Lung (tissue), 12 donors: ENCODE data around the gene TMEM98. TPM values are rescaled to one million over a fixed set of nuclear protein-coding genes. Genes with fewer than 3 reads are reported as not detected.
"Not testable (repeated sequence)": the region's sequence is repeated elsewhere in the genome, so short reads cannot be mapped to it uniquely, and the experiment has no call there.

Experiments
- ATAC-seq: fragments of 200-7000 bp; cut with Tn5 transposase; one replicate; pipeline ENCODE4 v1.9.1; 2020; ENCODE audit warnings: moderate number of reproducible peaks; ENCODE audit not compliant: insufficient read depth, low FRiP score
- DNase-seq, 3 donors: peaks; one replicate each; pipeline ENCODE4 v3.0.0-alpha.2; 2013 to 2017
- H3K27ac ChIP-seq, 2 donors: one replicate each; pipeline ENCODE4 v1.5.1; 2013; ENCODE audit warnings: mild to moderate bottlenecking in 2 of 2, moderate library complexity in 2 of 2, control low read depth in 1 of 2, inconsistent platforms in 1 of 2, low read depth in 1 of 2, low read length in 1 of 2
- H3K27me3 ChIP-seq, 3 donors: one replicate each; pipeline ENCODE4 v1.5.1; 2013; ENCODE audit warnings: low read length in 2 of 3; ENCODE audit not compliant: control insufficient read depth in 3 of 3, insufficient read depth in 3 of 3
- H3K36me3 ChIP-seq, 4 donors: one replicate each; pipeline ENCODE4 v1.5.1; 2013; ENCODE audit warnings: low read length in 4 of 4, mild to moderate bottlenecking in 1 of 4, moderate library complexity in 1 of 4; ENCODE audit not compliant: control insufficient read depth in 4 of 4, insufficient read depth in 4 of 4
- H3K4me1 ChIP-seq, 5 donors: one replicate each; pipeline ENCODE4 v1.5.1; 2013; ENCODE audit warnings: low read length in 5 of 5, mild to moderate bottlenecking in 2 of 5, moderate library complexity in 1 of 5; ENCODE audit not compliant: control insufficient read depth in 5 of 5, insufficient read depth in 5 of 5
- H3K4me3 ChIP-seq: one replicate; pipeline ENCODE4 v1.5.1; 2013; ENCODE audit warnings: mild to moderate bottlenecking, control low read depth, moderate library complexity
- H3K9ac ChIP-seq, 2 donors: one replicate each; pipeline ENCODE4 v1.5.1; 2013; ENCODE audit warnings: low read length in 2 of 2, control low read depth in 1 of 2; ENCODE audit not compliant: insufficient read depth in 1 of 2
- H3K9me3 ChIP-seq, 4 donors: one replicate each; pipeline ENCODE4 v1.5.1; 2013; ENCODE audit warnings: low read length in 3 of 4, mild to moderate bottlenecking in 1 of 4, moderate library complexity in 1 of 4; ENCODE audit not compliant: control insufficient read depth in 4 of 4, insufficient read depth in 3 of 4
- CTCF ChIP-seq: IDR thresholded peaks from 2 replicates; pipeline ENCODE4 v1.5.1; 2012; ENCODE audit warnings: mild to moderate bottlenecking; ENCODE audit errors: control extremely low read depth, extremely low read depth
- WGBS, 2 donors: extraction: QIAGEN DNeasy Blood & Tissue Kit; methylation state at CpG; one replicate each; pipeline ENCODE4 v1.1.7; 2013; 5-methylcytosine and 5-hydroxymethylcytosine counted together
- polyA plus RNA-seq, 2 donors: library from polyadenylated mRNA; stranded (reverse); fragments of 200-250 nt; gene quantifications; one replicate each; pipeline ENCODE4 v1.2.1, GENCODE V29; 2013
- total RNA-seq, 2 donors: library from RNA; depleted of rRNA in 1 of 2; stranded (reverse); fragments of >200 nt in 1 of 2; gene quantifications; one replicate each; pipeline ENCODE4 v1.2.1, GENCODE V29; 2014 to 2021
- donor health status: control.
- donor health status: control.
- donor health status: Bipolar disorder and iron deficiency.
- donor health status: healthy.
- donor health status: DM: yes; HTN: yes; CAD: no.

TMEM98 gene
- total and polyA plus RNA-seq, 4 donors: 28.4 to 176 (median 46.3) TPM

- no peak overlapping the region for H3K9ac ChIP-seq
- H3K4me3 ChIP-seq: no peak overlapping the region
- H3K36me3 ChIP-seq: no peaks in the 10 kb centered on the region
- H3K4me1 ChIP-seq: peaks cover 0 to 23% (median 4%) of the 10 kb centered on the region in 5 donors
- no peak for ATAC-seq
- TF ChIP-seq CTCF: no peak
- H3K27ac ChIP-seq: no peak overlapping the region
- H3K9me3 ChIP-seq: no peaks in the 10 kb centered on the region
- WGBS, 2 donors: 79 to 83% methylated on average over 6 of the region's 6 CpGs
- peak in 2 of 3 donors; percentile 62 to 70 for DNase-seq
- peaks cover 0 to 7% (median 6%) of the 10 kb centered on the region in 3 donors for H3K27me3 ChIP-seq
Observed at GRCh38 chr17:32880671-32881453, 47.1 kb upstream of the TMEM98 start.

- Histone ChIP-seq H3K4me3 (no peak overlapping the region), H3K27ac (no peak overlapping the region), H3K4me1 (peaks cover 0 to 16% (median 4%) of the 10 kb centered on the region in 5 donors), H3K9ac (no peak overlapping the region), H3K36me3 (no peaks in the 10 kb centered on the region), H3K27me3 (peaks cover 0 to 7% (median 6%) of the 10 kb centered on the region in 3 donors), H3K9me3 (no peaks in the 10 kb centered on the region)
- WGBS, 2 donors: 65 to 77% methylated on average over 6 of the region's 6 CpGs
- no peak for TF ChIP-seq CTCF
- DNase-seq (no peak), ATAC-seq (no peak)
Observed at GRCh38 chr17:32882029-32882428, 45.9 kb upstream of the TMEM98 start.

- WGBS, 2 donors: 79 to 87% methylated on average over 4 of the region's 4 CpGs
- TF ChIP-seq CTCF: no peak
- ATAC-seq (no peak), DNase-seq (no peak)
- Histone ChIP-seq H3K36me3 (no peaks in the 10 kb centered on the region), H3K27ac (no peak overlapping the region), H3K9me3 (no peaks in the 10 kb centered on the region), H3K4me1 (peaks cover 0 to 10% (median under 1%) of the 10 kb centered on the region in 5 donors), H3K9ac (no peak overlapping the region), H3K4me3 (no peak overlapping the region), H3K27me3 (peaks cover 0 to 7% (median 6%) of the 10 kb centered on the region in 3 donors)
Observed at GRCh38 chr17:32882734-32883133, 45.2 kb upstream of the TMEM98 start.

GRCh38 chr17:32886951-32887350 lies 41.0 kb upstream of the TMEM98 start:
- not testable (repeated sequence) for ATAC-seq, H3K27me3 ChIP-seq, H3K4me1 ChIP-seq, H3K27ac ChIP-seq, H3K4me3 ChIP-seq, H3K36me3 ChIP-seq, DNase-seq, H3K9me3 ChIP-seq, H3K9ac ChIP-seq
- 94 to 96% methylated on average over 8 of the region's 16 CpGs for WGBS, 2 donors

- H3K4me1 ChIP-seq, H3K4me3 ChIP-seq, ATAC-seq, H3K27me3 ChIP-seq, H3K36me3 ChIP-seq, H3K27ac ChIP-seq, H3K9me3 ChIP-seq, DNase-seq, H3K9ac ChIP-seq: not testable (repeated sequence)
- 43 to 48% methylated on average over 3 to 4 of the region's 14 CpGs for WGBS, 2 donors
Observed at GRCh38 chr17:32887410-32887809, 40.5 kb upstream of the TMEM98 start.
